Neural cell (in vitro differentiated cells): ENCODE data around the gene ZC3HAV1. TPM values are rescaled to one million over a fixed set of nuclear protein-coding genes. Genes with fewer than 3 reads are reported as not detected.
"Not testable (repeated sequence)": the region's sequence is repeated elsewhere in the genome, so short reads cannot be mapped to it uniquely, and the experiment has no call there.

Source experiments
- H2AFZ ChIP-seq: fragments of 200-600, 300-800 bp; sonication (generic), shearing (Covaris generic); 2 replicates; pipeline ENCODE4 v1.6.0; 2014; ENCODE audit warnings: low read depth, mild to moderate bottlenecking, antibody characterized with exemption, low read length, moderate library complexity
- H3F3A ChIP-seq: fragments of 200-600 bp; shearing (Covaris generic); 2 replicates; pipeline ENCODE4 v1.6.1; 2016; ENCODE audit warnings: mild to moderate bottlenecking, moderate library complexity, mixed read lengths, antibody characterized with exemption, low read length; ENCODE audit not compliant: insufficient read depth, poor library complexity, severe bottlenecking
- H3K27ac ChIP-seq: fragments of 200-600, 300-800 bp; sonication (generic), shearing (Covaris generic); 2 replicates; pipeline ENCODE4 v1.5.1; 2014; ENCODE audit warnings: mild to moderate bottlenecking, low read length, moderate library complexity
- H3K27me3 ChIP-seq: fragments of 300-800, 200-600 bp; sonication (generic), shearing (Covaris generic); 2 replicates; pipeline ENCODE4 v1.6.0; 2014; ENCODE audit warnings: mild to moderate bottlenecking, low read depth, low read length, moderate library complexity; ENCODE audit not compliant: insufficient read depth
- H3K36me3 ChIP-seq: fragments of 300-800, 200-600 bp; sonication (generic), shearing (Covaris generic); 2 replicates; pipeline ENCODE4 v1.5.1; 2014; ENCODE audit warnings: mild to moderate bottlenecking, antibody characterized with exemption, low read length, moderate library complexity; ENCODE audit not compliant: insufficient read depth
- H3K4me2 ChIP-seq: fragments of 300-800, 200-600 bp; sonication (generic), shearing (Covaris generic); 2 replicates; pipeline ENCODE4 v1.6.0; 2014; ENCODE audit warnings: mild to moderate bottlenecking, low read length
- H3K4me3 ChIP-seq: fragments of 300-800, 200-600 bp; sonication (generic), shearing (Covaris generic); 2 replicates; pipeline ENCODE4 v1.5.1; 2014; ENCODE audit warnings: mild to moderate bottlenecking, low read length, moderate library complexity
- H3K79me2 ChIP-seq: fragments of 200-600 bp; shearing (Covaris generic); replicated peaks from 2 replicates; pipeline ENCODE4 v1.6.0; 2014; ENCODE audit warnings: mild to moderate bottlenecking, low read length, moderate library complexity; ENCODE audit not compliant: insufficient read depth
- H3K9ac ChIP-seq: fragments of 300-800, 200-600 bp; sonication (generic), shearing (Covaris generic); 2 replicates; pipeline ENCODE4 v1.6.1; 2016; ENCODE audit warnings: mild to moderate bottlenecking, low read length, mixed read lengths
- H3K9me2 ChIP-seq: fragments of 200-600 bp; shearing (Covaris generic); 2 replicates; pipeline ENCODE4 v1.6.1; 2016; ENCODE audit warnings: mild to moderate bottlenecking, low read length, mixed read lengths; ENCODE audit not compliant: insufficient read depth
- H3K9me3 ChIP-seq: fragments of 200-600, 300-800 bp; sonication (generic), shearing (Covaris generic); 2 replicates; pipeline ENCODE4 v1.6.1; 2016; ENCODE audit warnings: mild to moderate bottlenecking, mixed run types, low read length, moderate library complexity, mixed read lengths
- H4K20me1 ChIP-seq: fragments of 200-600 bp; shearing (Covaris generic); 2 replicates; pipeline ENCODE4 v1.6.1; 2016; ENCODE audit warnings: mild to moderate bottlenecking, mixed run types; ENCODE audit not compliant: insufficient read depth
- EP300 ChIP-seq: fragments of 450-650 bp; conservative IDR thresholded peaks from 2 replicates; pipeline ENCODE4 v1.6.1; 2014; ENCODE audit warnings: antibody characterized with exemption, mild to moderate bottlenecking, moderate library complexity; ENCODE audit not compliant: poor library complexity, severe bottlenecking
- EZH2 ChIP-seq: fragments of 200-600, 300-800 bp; shearing (Covaris generic), sonication (generic); IDR thresholded peaks from 2 replicates; pipeline ENCODE4 v1.6.1; 2014; ENCODE audit warnings: antibody characterized with exemption, low read length, borderline replicate concordance, mild to moderate bottlenecking; ENCODE audit not compliant: insufficient read depth, poor library complexity, severe bottlenecking
- MXI1 ChIP-seq: fragments of 450-650 bp; conservative IDR thresholded peaks from 2 replicates; pipeline ENCODE4 v1.6.1; 2014; ENCODE audit warnings: antibody characterized with exemption, mild to moderate bottlenecking; ENCODE audit not compliant: poor library complexity, severe bottlenecking
- POLR2AphosphoS5 ChIP-seq: IDR thresholded peaks from 2 replicates; pipeline ENCODE4 v1.6.1; 2012
- RAD21 ChIP-seq: fragments of 450-650 bp; conservative IDR thresholded peaks from 2 replicates; pipeline ENCODE4 v1.6.1; 2014; ENCODE audit warnings: antibody characterized with exemption, mild to moderate bottlenecking, moderate library complexity
- REST ChIP-seq: IDR thresholded peaks from 2 replicates; pipeline ENCODE4 v1.6.1; 2012; ENCODE audit warnings: borderline replicate concordance
- SMC3 ChIP-seq: fragments of 450-650 bp; conservative IDR thresholded peaks from 2 replicates; pipeline ENCODE4 v1.6.1; 2014; ENCODE audit warnings: antibody characterized with exemption, mild to moderate bottlenecking, moderate library complexity; ENCODE audit not compliant: poor library complexity
- TAF1 ChIP-seq: IDR thresholded peaks from 2 replicates; pipeline ENCODE4 v1.6.1; 2012; ENCODE audit warnings: low read depth
- polyA plus RNA-seq: library from polyadenylated mRNA; depleted of rRNA; stranded (reverse); fragments of >200 nt; gene quantifications from 2 replicates; pipeline ENCODE4 v1.2.3, GENCODE V29; 2014
- TF ChIP-seq, protein P1 (sequence below): fragments of 450-650 bp; IDR thresholded peaks from 2 replicates; pipeline ENCODE4 v1.5.1; 2014; ENCODE audit warnings: antibody characterized with exemption, mild to moderate bottlenecking, moderate library complexity; ENCODE audit not compliant: poor library complexity, severe bottlenecking

Gene ZC3HAV1
- polyA plus RNA-seq, 1 donor from 2014 or later: 0.16 TPM

DNA sequence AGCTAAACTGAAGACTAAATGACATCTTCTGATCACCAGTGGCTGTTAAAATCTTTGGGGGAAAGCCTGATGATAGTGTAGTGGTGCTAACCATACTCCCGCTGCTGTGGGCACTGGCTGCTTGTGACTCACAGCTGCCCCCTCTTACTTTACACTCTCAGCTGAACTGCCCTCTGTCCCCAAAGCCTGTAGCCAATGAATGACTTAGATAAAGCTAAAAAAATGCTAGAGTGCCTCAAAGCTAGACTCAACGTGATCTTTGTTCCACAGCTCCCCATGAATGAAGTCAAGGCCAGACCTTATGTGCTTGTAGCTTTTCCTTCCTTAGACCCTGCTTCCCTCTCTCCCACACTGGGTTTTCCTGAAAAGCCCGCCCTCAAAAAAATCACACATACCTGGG lies 80.2 kb downstream of the ZC3HAV1 start:
- Histone ChIP-seq H3K9ac (no peak overlapping the region), H3F3A (no peaks in the 10 kb centered on the region), H3K4me3 (no peak overlapping the region), H3K9me3 (no peaks in the 10 kb centered on the region), H3K27me3 (no peaks in the 10 kb centered on the region), H3K4me2 (no peak overlapping the region), H3K9me2 (no peaks in the 10 kb centered on the region), H3K36me3 (no peaks in the 10 kb centered on the region), H4K20me1 (no peaks in the 10 kb centered on the region), H3K79me2 (no peaks in the 10 kb centered on the region), H2AFZ (no peak overlapping the region), H3K27ac (no peak overlapping the region)
- TF ChIP-seq MXI1: no peak
- TF ChIP-seq POLR2AphosphoS5: no peak
- no peak for TF ChIP-seq REST
- no peak for TF ChIP-seq RAD21
- TF ChIP-seq EP300: no peak
- TF ChIP-seq EZH2: no peak
- TF ChIP-seq, protein P1, sequence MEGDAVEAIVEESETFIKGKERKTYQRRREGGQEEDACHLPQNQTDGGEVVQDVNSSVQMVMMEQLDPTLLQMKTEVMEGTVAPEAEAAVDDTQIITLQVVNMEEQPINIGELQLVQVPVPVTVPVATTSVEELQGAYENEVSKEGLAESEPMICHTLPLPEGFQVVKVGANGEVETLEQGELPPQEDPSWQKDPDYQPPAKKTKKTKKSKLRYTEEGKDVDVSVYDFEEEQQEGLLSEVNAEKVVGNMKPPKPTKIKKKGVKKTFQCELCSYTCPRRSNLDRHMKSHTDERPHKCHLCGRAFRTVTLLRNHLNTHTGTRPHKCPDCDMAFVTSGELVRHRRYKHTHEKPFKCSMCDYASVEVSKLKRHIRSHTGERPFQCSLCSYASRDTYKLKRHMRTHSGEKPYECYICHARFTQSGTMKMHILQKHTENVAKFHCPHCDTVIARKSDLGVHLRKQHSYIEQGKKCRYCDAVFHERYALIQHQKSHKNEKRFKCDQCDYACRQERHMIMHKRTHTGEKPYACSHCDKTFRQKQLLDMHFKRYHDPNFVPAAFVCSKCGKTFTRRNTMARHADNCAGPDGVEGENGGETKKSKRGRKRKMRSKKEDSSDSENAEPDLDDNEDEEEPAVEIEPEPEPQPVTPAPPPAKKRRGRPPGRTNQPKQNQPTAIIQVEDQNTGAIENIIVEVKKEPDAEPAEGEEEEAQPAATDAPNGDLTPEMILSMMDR: no peak
- no peak for TF ChIP-seq TAF1
- no peak for TF ChIP-seq SMC3

- Histone ChIP-seq H4K20me1 (no peaks in the 10 kb centered on the region), H3F3A (no peaks in the 10 kb centered on the region), H3K27ac (no peak overlapping the region), H2AFZ (no peak overlapping the region), H3K4me2 (no peak overlapping the region), H3K9me3 (no peaks in the 10 kb centered on the region), H3K9me2 (no peaks in the 10 kb centered on the region), H3K79me2 (no peaks in the 10 kb centered on the region), H3K27me3 (no peaks in the 10 kb centered on the region), H3K9ac (no peak overlapping the region), H3K4me3 (no peak overlapping the region), H3K36me3 (no peaks in the 10 kb centered on the region)
- TF ChIP-seq RAD21 (no peak), EP300 (no peak), TAF1 (no peak), SMC3 (no peak), MXI1 (no peak), POLR2AphosphoS5 (no peak), EZH2 (no peak)
- TF ChIP-seq, protein P1: no peak
These were observed 83.0 kb downstream of the ZC3HAV1 start for GRCh38 chr7:139026551-139026950.

- H3K36me3 ChIP-seq, H3K4me3 ChIP-seq, H4K20me1 ChIP-seq: not testable (repeated sequence)
These were observed 83.7 kb downstream of the ZC3HAV1 start for GRCh38 chr7:139025861-139026260.

More at GRCh38 chr7:139025861-139026260, 83.7 kb downstream of the ZC3HAV1 start:
- not testable (repeated sequence) for H3K4me2 ChIP-seq, H2AFZ ChIP-seq, H3F3A ChIP-seq, H3K9ac ChIP-seq, H3K9me2 ChIP-seq, H3K27ac ChIP-seq, H3K27me3 ChIP-seq, H3K9me3 ChIP-seq, H3K79me2 ChIP-seq
